Measurements from ENCODE around the gene MAP1LC3B.

DNA sequence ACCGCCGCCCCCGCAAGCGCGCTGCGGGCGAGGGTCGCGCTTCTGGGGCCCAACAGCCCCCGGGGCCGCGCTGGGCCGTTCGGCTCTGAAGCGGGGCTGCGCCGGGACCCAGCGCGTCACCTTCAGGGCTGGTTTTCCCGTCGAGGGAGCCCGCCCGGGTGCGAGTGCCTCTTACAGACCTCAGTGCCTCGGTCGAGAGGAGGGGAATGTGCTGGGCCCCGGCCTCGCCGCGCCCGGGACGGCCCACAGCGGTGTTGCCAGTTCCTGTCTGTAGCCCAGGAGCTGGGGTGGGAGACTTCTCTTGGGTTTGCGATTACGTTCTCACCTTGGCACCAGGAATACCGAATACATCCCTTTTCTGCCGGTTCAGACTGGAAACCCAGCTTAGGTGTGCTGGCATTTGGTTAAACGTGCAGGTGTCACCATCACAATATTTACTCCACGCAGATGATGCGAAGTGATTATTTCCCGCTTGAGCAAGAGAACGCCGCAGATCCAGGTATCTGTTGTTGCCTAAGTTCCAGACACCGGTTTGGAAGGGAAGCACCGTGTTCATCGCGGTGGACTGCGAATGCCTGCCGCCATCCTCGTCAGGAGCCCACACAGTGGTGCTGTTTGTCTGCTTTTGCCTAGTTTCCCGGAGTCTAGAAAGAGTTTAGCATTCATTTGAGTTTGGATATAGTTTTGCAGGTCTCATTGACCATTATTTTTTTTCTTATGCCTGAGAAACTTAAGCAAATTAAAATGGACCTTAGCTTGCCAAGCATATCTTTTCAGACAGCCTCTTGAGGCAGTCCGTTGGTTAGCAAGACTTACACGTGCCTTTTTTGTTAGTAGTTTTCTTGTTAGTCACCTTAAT is 914 bp downstream of the MAP1LC3B start:
- TF ChIP-seq POLR2A (IDR thresholded peaks at IDR 0.05) = peak in 2 of 3 donors; percentile 43
- TF ChIP-seq, protein P1, sequence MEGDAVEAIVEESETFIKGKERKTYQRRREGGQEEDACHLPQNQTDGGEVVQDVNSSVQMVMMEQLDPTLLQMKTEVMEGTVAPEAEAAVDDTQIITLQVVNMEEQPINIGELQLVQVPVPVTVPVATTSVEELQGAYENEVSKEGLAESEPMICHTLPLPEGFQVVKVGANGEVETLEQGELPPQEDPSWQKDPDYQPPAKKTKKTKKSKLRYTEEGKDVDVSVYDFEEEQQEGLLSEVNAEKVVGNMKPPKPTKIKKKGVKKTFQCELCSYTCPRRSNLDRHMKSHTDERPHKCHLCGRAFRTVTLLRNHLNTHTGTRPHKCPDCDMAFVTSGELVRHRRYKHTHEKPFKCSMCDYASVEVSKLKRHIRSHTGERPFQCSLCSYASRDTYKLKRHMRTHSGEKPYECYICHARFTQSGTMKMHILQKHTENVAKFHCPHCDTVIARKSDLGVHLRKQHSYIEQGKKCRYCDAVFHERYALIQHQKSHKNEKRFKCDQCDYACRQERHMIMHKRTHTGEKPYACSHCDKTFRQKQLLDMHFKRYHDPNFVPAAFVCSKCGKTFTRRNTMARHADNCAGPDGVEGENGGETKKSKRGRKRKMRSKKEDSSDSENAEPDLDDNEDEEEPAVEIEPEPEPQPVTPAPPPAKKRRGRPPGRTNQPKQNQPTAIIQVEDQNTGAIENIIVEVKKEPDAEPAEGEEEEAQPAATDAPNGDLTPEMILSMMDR (IDR thresholded peaks at IDR 0.05) = peak in 3 of 7 experiments; percentile 21 to 36 (median 26)
